Astrocyte (in vitro differentiated cells and primary cell): ENCODE data around the gene TAF4. TPM values are rescaled to one million over a fixed set of nuclear protein-coding genes. Genes with fewer than 3 reads are reported as not detected.

Source experiments
- DNase-seq: peaks from one replicate; pipeline ENCODE4 v3.0.0-alpha.2; 2010; ENCODE audit warnings: low read depth
- FAIRE-seq: peaks from 2 replicates; lab custom pipeline; 2011; peaks lifted over from hg19 to GRCh38; lab: Jason Lieb, UNC
- H2AFZ ChIP-seq: 2 replicates; pipeline ENCODE4 v1.6.0; 2012; ENCODE audit warnings: low read depth, low read length, inconsistent platforms
- H3K27ac ChIP-seq: 2 replicates; pipeline ENCODE4 v1.5.1; 2011; ENCODE audit warnings: low read depth, low read length, inconsistent platforms
- H3K27me3 ChIP-seq: 2 replicates; pipeline ENCODE4 v1.6.0; 2011; ENCODE audit warnings: low read length, inconsistent platforms; ENCODE audit not compliant: insufficient read depth
- H3K36me3 ChIP-seq: 2 replicates; pipeline ENCODE4 v1.5.1; 2011; ENCODE audit warnings: low read length, inconsistent platforms; ENCODE audit not compliant: insufficient read depth
- H3K4me1 ChIP-seq: 2 replicates; pipeline ENCODE4 v1.5.1; 2011; ENCODE audit warnings: low read length, inconsistent platforms; ENCODE audit not compliant: insufficient read depth
- H3K4me2 ChIP-seq: 2 replicates; pipeline ENCODE4 v1.6.0; 2012; ENCODE audit warnings: low read length, inconsistent platforms
- H3K4me3 ChIP-seq: 2 replicates; pipeline ENCODE4 v1.5.1; 2011; ENCODE audit warnings: low read depth, mild to moderate bottlenecking, low read length, inconsistent platforms; ENCODE audit not compliant: insufficient read depth
- H3K79me2 ChIP-seq: 2 replicates; pipeline ENCODE4 v1.6.0; 2012; ENCODE audit warnings: mild to moderate bottlenecking, low read length, inconsistent platforms; ENCODE audit not compliant: insufficient read depth
- H3K9ac ChIP-seq: 2 replicates; pipeline ENCODE4 v1.6.0; 2012; ENCODE audit warnings: mild to moderate bottlenecking, low read length, inconsistent platforms
- H3K9me3 ChIP-seq: 2 replicates; pipeline ENCODE4 v1.5.1; 2012; ENCODE audit warnings: low read depth, mild to moderate bottlenecking, low read length, inconsistent platforms; ENCODE audit not compliant: insufficient read depth
- H4K20me1 ChIP-seq: 2 replicates; pipeline ENCODE4 v1.6.0; 2012; ENCODE audit warnings: low read length, inconsistent platforms; ENCODE audit not compliant: insufficient read depth
- H3K27ac Mint-ChIP-seq: one replicate; pipeline ENCODE4 v1.8.0; 2021; ENCODE audit warnings: mild to moderate bottlenecking, mixed read lengths; ENCODE audit not compliant: unreplicated experiment
- H3K27me3 Mint-ChIP-seq: one replicate; pipeline ENCODE4 v1.8.0; 2021; ENCODE audit warnings: low read depth, mixed read lengths; ENCODE audit not compliant: unreplicated experiment
- H3K36me3 Mint-ChIP-seq: one replicate; pipeline ENCODE4 v1.8.0; 2021; ENCODE audit warnings: low read depth, mixed read lengths; ENCODE audit not compliant: unreplicated experiment
- H3K4me1 Mint-ChIP-seq: one replicate; pipeline ENCODE4 v1.8.0; 2021; ENCODE audit warnings: low read depth, mixed read lengths; ENCODE audit not compliant: unreplicated experiment
- H3K4me3 Mint-ChIP-seq: one replicate; pipeline ENCODE4 v1.8.0; 2021; ENCODE audit warnings: mild to moderate bottlenecking, moderate library complexity, mixed read lengths; ENCODE audit not compliant: unreplicated experiment
- H3K9me3 Mint-ChIP-seq: one replicate; pipeline ENCODE4 v1.8.0; 2021; ENCODE audit warnings: mild to moderate bottlenecking, mixed read lengths; ENCODE audit not compliant: unreplicated experiment
- EZH2 ChIP-seq: IDR thresholded peaks from 2 replicates; pipeline ENCODE4 v1.6.1; 2012; ENCODE audit warnings: mild to moderate bottlenecking, low read length, inconsistent platforms; ENCODE audit not compliant: insufficient read depth
- total RNA-seq: library from RNA; stranded (reverse); gene quantifications from 2 replicates; pipeline ENCODE4 v1.2.1, GENCODE V29; 2021
- TF ChIP-seq, protein P1 (sequence below): IDR thresholded peaks from 2 replicates; pipeline ENCODE4 v1.5.1; 2011; ENCODE audit warnings: low read depth, mild to moderate bottlenecking, inconsistent platforms, low read length, moderate library complexity; ENCODE audit not compliant: insufficient read depth

The TAF4 gene
- total RNA-seq, 1 donor from 2014 or later: 11.8 TPM

- H3K36me3 ChIP-seq: no peaks in the 10 kb centered on the region
- H3K4me3 ChIP-seq: no peak overlapping the region
- H4K20me1 ChIP-seq: no peaks in the 10 kb centered on the region
- Mint-ChIP-seq H3K27ac (no peak overlapping the region), H3K4me1 (no peaks in the 10 kb centered on the region), H3K9me3 (no peaks in the 10 kb centered on the region), H3K36me3 (peaks cover 7% of the 10 kb centered on the region), H3K4me3 (no peak overlapping the region), H3K27me3 (no peaks in the 10 kb centered on the region)
- no peaks in the 10 kb centered on the region for H3K9me3 ChIP-seq
- H3K27ac ChIP-seq: no peak overlapping the region
- TF ChIP-seq, protein P1, sequence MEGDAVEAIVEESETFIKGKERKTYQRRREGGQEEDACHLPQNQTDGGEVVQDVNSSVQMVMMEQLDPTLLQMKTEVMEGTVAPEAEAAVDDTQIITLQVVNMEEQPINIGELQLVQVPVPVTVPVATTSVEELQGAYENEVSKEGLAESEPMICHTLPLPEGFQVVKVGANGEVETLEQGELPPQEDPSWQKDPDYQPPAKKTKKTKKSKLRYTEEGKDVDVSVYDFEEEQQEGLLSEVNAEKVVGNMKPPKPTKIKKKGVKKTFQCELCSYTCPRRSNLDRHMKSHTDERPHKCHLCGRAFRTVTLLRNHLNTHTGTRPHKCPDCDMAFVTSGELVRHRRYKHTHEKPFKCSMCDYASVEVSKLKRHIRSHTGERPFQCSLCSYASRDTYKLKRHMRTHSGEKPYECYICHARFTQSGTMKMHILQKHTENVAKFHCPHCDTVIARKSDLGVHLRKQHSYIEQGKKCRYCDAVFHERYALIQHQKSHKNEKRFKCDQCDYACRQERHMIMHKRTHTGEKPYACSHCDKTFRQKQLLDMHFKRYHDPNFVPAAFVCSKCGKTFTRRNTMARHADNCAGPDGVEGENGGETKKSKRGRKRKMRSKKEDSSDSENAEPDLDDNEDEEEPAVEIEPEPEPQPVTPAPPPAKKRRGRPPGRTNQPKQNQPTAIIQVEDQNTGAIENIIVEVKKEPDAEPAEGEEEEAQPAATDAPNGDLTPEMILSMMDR: no peak
- TF ChIP-seq EZH2: no peak
- H3K9ac ChIP-seq: no peak overlapping the region
- DNase-seq: no peak
- H3K27me3 ChIP-seq: peaks cover 10% of the 10 kb centered on the region
- H3K79me2 ChIP-seq: no peaks in the 10 kb centered on the region
- H2AFZ ChIP-seq: no peak overlapping the region
- H3K4me1 ChIP-seq: no peaks in the 10 kb centered on the region
- no peak for FAIRE-seq
- H3K4me2 ChIP-seq: no peak overlapping the region
Measured at GRCh38 chr20:61967300-61967699, 98.4 kb downstream of the TAF4 start.

GRCh38 chr20:61966492-61967244 lies 99.0 kb downstream of the TAF4 start:
- H3K4me2 ChIP-seq: no peak overlapping the region
- Mint-ChIP-seq H3K27ac (no peak overlapping the region), H3K9me3 (peaks cover 2% of the 10 kb centered on the region), H3K4me1 (no peaks in the 10 kb centered on the region), H3K27me3 (no peaks in the 10 kb centered on the region), H3K36me3 (peaks cover 3% of the 10 kb centered on the region), H3K4me3 (no peak overlapping the region)
- TF ChIP-seq, protein P1: no peak
- no peak for TF ChIP-seq EZH2
- no peaks in the 10 kb centered on the region for H3K4me1 ChIP-seq
- no peak overlapping the region for H3K4me3 ChIP-seq
- H3K27me3 ChIP-seq: peaks cover 10% of the 10 kb centered on the region
- no peak overlapping the region for H3K9ac ChIP-seq
- H3K79me2 ChIP-seq: no peaks in the 10 kb centered on the region
- no peak overlapping the region for H2AFZ ChIP-seq
- no peaks in the 10 kb centered on the region for H3K36me3 ChIP-seq
- DNase-seq (no peak), FAIRE-seq (no peak)
- H4K20me1 ChIP-seq: no peaks in the 10 kb centered on the region
- no peaks in the 10 kb centered on the region for H3K9me3 ChIP-seq
- no peak overlapping the region for H3K27ac ChIP-seq
